Skeletal muscle tissue (tissue), 4 donors: ENCODE results near the gene KLF15. TPM values are rescaled to one million over a fixed set of nuclear protein-coding genes. Genes with fewer than 3 reads are reported as not detected.

ENCODE experiments used
- H3K27ac ChIP-seq: one replicate; pipeline ENCODE4 v1.7.0; 2013; ENCODE audit warnings: mild to moderate bottlenecking, low read depth, low read length, inconsistent platforms
- H3K27me3 ChIP-seq, 3 donors: one replicate each; pipeline ENCODE4 v1.7.0; 2013; ENCODE audit warnings: low read length in 3 of 3; ENCODE audit not compliant: control insufficient read depth in 3 of 3, insufficient read depth in 3 of 3
- H3K36me3 ChIP-seq, 3 donors: one replicate each; pipeline ENCODE4 v1.7.0; 2013; ENCODE audit warnings: low read length in 3 of 3; ENCODE audit not compliant: control insufficient read depth in 3 of 3, insufficient read depth in 3 of 3
- H3K4me1 ChIP-seq, 3 donors: one replicate each; pipeline ENCODE4 v1.7.0; 2013; ENCODE audit warnings: low read length in 3 of 3, mild to moderate bottlenecking in 3 of 3; ENCODE audit not compliant: control insufficient read depth in 3 of 3, insufficient read depth in 3 of 3
- H3K4me3 ChIP-seq, 3 donors: one replicate each; pipeline ENCODE4 v1.7.0; 2013; ENCODE audit warnings: low read length in 3 of 3
- H3K9ac ChIP-seq, 3 donors: one replicate each; pipeline ENCODE4 v1.7.0; 2013; ENCODE audit warnings: low read length in 3 of 3, mild to moderate bottlenecking in 3 of 3, moderate library complexity in 2 of 3, low read depth in 1 of 3
- H3K9me3 ChIP-seq, 3 donors: one replicate each; pipeline ENCODE4 v1.7.0; 2013; ENCODE audit warnings: low read length in 3 of 3; ENCODE audit not compliant: control insufficient read depth in 3 of 3
- total RNA-seq: library from RNA; depleted of rRNA; stranded (reverse); fragments of >200 nt; gene quantifications from one replicate; pipeline ENCODE4 v1.2.3, GENCODE V29; 2014
- donor health status: Osteomylitis.

KLF15 gene
- total RNA-seq, 1 donor from 2014 or later: 2.6 TPM

DNA sequence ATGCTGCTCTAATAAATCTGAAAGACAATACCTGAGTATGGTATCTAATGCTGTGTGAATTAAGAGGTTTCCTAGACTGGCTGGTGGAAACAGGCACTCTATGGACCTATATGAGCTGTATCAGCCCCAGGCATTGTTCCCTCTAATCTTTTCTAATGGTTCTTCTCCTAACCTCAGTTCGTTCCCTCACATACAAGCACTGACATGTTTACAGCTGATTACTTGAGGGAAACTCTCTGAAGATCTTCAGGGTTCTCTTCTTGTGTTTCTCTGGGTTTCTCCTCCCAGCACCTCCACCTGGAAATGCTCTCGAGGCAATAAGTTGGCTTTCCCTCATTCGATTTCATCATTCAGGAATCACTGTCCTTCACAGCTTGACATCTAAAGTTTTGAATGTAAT, 52.9 kb downstream of the KLF15 start:
- Histone ChIP-seq H3K9ac (no peak overlapping the region), H3K4me1 (no peaks in the 10 kb centered on the region), H3K4me3 (no peak overlapping the region), H3K9me3 (no peaks in the 10 kb centered on the region), H3K36me3 (no peaks in the 10 kb centered on the region), H3K27me3 (no peaks in the 10 kb centered on the region), H3K27ac (no peak overlapping the region)

DNA sequence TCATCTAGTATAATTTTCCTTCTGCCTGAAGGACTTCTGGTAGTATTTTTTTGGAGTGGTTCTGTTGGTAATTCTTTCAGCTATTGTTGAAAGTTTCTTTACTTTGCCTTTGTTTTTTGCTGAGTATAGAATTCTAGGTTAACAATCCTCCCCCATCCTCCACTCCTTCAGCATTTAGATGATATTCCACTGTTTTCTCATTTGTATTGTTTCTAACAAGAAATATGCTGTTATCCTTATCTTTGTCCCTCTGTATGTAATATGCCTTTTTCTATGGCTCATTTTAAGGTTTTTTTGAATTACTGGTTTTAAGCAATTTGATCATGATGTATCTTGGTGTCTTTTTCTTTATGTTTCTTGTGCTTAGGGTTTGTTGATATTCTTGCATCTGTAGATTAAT, 53.9 kb downstream of the KLF15 start:
- no peaks in the 10 kb centered on the region for H3K27me3 ChIP-seq
- no peaks in the 10 kb centered on the region for H3K4me1 ChIP-seq
- no peak overlapping the region for H3K4me3 ChIP-seq
- no peak overlapping the region for H3K9ac ChIP-seq
- no peaks in the 10 kb centered on the region for H3K9me3 ChIP-seq
- H3K36me3 ChIP-seq: no peaks in the 10 kb centered on the region
- no peak overlapping the region for H3K27ac ChIP-seq

DNA sequence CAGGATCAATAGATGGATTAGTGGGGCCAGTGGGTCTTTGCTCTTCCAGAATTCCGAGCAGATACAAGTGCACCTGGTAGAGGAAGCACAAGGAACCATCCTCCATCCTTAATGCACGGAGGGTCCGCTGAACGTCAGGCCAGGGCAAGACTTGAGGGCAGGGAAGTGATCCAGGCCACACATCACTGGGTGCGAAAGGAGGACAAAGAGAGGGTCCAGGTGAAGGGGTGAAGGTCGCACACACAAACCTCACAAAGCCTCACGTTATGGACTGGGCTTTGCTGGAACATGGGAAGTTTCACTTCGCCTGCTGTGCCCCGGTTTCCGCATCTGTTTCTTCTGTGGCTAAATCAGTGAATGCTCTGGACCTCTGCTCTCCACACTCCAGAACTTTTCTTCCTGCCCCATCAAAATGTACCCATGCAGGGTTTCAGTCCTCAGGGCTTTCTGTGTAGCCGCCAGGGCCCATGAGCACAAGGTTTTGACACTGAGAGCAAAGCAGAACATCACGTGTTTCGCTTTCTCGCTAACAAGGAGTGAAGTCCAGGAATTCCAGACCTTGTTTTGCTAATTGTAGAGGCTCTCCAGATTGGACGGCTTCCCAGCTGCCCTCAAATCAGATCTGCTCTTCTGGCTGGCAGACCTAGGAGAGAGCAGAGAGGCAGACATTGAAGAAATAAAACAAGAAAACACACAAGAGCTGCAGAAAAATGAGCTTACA, 56.3 kb downstream of the KLF15 start:
- H3K4me1 ChIP-seq: no peaks in the 10 kb centered on the region
- H3K27ac ChIP-seq: no peak overlapping the region
- H3K4me3 ChIP-seq: no peak overlapping the region
- H3K9ac ChIP-seq: no peak overlapping the region
- H3K9me3 ChIP-seq: no peaks in the 10 kb centered on the region
- no peaks in the 10 kb centered on the region for H3K36me3 ChIP-seq
- H3K27me3 ChIP-seq: no peaks in the 10 kb centered on the region

DNA sequence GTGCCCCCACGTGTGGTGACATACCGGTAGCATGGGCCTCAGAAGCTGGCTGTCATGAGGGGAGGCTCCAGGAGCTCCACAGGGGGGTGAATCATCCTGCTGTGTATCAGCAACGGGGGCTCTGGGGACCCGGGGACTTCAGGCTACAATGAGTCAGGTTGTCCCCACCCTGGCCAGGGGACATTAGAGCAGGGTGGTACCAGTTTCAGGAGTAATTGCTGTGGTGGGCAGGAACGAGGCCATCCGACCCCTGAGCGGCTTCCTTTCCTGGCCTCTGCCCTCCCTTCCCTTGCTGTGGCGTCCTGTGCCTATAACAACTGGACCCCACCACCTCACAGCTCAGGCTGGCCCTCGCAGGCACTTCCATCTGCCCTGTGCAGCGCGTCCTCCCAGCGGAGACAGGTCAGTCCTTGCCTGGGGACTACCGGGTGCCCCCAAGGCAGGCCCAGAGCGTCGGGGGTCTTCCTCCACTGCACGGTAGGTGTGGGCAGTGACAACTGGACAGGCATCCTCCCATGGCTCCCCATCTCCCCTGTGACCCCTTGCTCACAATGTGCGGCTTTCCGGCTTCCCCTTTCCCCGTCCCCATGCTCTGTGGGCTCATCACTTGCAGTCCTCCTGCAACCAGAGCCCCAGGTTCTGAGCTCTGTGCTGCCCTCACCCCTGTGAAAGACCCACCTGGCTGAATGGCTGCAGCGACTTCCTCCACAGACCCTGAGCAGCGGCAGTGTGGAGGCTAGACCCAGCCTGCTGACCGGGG, 57.0 kb downstream of the KLF15 start:
- H3K4me1 ChIP-seq: no peaks in the 10 kb centered on the region
- no peak overlapping the region for H3K9ac ChIP-seq
- H3K27me3 ChIP-seq: no peaks in the 10 kb centered on the region
- no peaks in the 10 kb centered on the region for H3K9me3 ChIP-seq
- H3K27ac ChIP-seq: no peak overlapping the region
- no peaks in the 10 kb centered on the region for H3K36me3 ChIP-seq
- no peak overlapping the region for H3K4me3 ChIP-seq

DNA sequence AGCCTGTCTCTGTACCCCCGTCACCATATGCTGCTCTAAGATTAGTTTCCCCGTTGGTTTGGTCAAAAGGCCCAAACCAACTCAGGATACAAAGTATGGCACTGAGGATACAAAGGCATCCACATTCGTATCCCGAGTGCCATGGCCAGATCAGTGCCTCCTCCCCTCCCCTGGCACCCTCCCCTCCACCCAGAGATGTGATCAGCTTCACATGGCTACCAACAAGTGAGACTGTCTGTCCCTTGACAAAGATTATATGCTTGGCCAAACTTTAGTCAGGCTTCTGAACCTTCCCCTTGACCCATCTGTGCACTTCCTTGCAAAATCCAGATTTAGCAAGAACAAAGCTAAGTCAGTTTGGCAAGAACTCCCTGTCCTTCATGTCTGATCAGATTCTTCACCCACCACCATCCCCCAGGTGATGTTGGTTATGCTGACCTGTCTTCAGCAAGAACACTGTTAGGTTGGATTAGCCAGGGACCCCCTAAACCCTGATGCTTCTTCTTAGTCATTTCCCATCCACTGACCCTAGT, 61.7 kb downstream of the KLF15 start:
- Histone ChIP-seq H3K27me3 (no peaks in the 10 kb centered on the region), H3K9me3 (no peaks in the 10 kb centered on the region), H3K36me3 (no peaks in the 10 kb centered on the region), H3K4me1 (peaks cover 0 to 4% (median 0%) of the 10 kb centered on the region in 3 donors), H3K9ac (no peak overlapping the region), H3K4me3 (no peak overlapping the region), H3K27ac (no peak overlapping the region)

DNA sequence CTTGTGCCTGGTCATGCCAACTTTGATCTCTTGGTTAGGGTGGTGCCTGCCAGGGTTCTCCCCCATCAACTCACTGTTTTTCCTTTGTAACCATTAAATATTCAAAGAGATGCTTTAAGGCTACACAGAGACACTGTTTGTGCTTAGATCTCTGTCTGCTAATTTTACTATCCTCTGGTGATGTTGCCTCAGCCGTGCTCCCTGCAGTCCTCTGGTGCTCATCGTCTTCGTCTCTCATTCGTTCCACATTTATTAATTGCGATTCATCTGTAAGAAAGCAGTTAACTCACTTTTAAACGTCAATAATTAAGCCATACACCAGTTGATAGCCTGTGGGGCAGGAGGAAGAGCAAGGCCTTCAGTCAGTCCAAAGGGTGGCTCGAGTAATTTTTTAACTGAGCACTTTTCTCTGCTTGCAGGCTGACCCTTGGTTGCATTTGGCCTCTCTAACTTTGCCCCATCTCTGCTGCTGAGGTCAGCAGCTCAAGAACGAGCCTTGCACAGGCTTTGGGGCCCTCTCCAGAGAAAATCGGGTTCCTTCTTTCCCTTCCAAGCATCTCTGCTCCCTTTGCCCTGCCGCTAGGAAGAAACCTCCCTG, 62.9 kb downstream of the KLF15 start:
- H3K9ac ChIP-seq: no peak overlapping the region
- no peak overlapping the region for H3K4me3 ChIP-seq
- H3K36me3 ChIP-seq: no peaks in the 10 kb centered on the region
- H3K9me3 ChIP-seq: no peaks in the 10 kb centered on the region
- no peak overlapping the region for H3K27ac ChIP-seq
- peaks cover 0 to 4% (median 0%) of the 10 kb centered on the region in 3 donors for H3K4me1 ChIP-seq
- no peaks in the 10 kb centered on the region for H3K27me3 ChIP-seq

DNA sequence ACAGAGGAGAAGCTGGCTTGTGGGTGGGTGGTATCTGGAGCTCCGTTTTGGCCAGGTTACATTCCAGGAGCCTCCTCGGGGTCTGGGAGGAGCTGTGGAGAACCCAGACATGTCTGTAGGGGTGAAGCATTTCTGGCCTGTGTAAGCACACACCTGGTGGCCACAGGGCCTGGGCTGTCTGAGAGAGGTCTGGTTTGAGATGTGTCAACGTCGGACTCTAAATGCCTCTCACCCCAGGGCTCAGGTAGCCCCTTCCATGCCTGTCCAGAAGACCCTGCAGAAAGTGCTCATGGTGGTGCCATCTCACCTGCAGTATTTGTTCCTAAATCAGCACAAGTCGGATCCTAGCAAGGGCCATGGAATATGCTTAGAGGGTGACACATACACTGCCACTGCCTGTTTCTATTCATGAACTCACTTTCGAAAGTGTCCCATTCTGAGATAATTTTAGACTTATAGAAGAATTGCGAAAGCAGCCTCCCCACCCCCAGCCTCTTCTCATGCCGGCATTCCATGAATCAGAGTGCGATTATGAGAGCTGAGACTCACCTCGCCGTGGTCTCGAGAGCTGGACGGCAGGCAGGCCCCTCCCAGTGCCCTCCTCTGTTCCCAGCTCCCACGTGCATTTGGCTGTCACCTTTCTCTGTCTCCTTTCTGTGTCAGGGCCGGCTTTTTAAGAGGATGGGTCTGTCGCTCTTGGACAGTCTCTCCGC, 63.7 kb downstream of the KLF15 start:
- no peak overlapping the region for H3K27ac ChIP-seq
- no peaks in the 10 kb centered on the region for H3K36me3 ChIP-seq
- peaks cover 0 to 6% (median under 1%) of the 10 kb centered on the region in 3 donors for H3K4me1 ChIP-seq
- H3K9ac ChIP-seq: no peak overlapping the region
- H3K9me3 ChIP-seq: no peaks in the 10 kb centered on the region
- no peak overlapping the region for H3K4me3 ChIP-seq
- no peaks in the 10 kb centered on the region for H3K27me3 ChIP-seq

Other genes starting within 250 kb of the KLF15 start
- 2.6 TPM for gene ALDH1L1, start 176.8 kb downstream of the KLF15 start, total RNA-seq
- gene CFAP100, start 37.5 kb upstream of the KLF15 start, total RNA-seq: not detected
- 18.8 TPM for gene ZXDC, start 118.5 kb upstream of the KLF15 start, total RNA-seq
- gene UROC1, start 160.4 kb upstream of the KLF15 start, total RNA-seq: not detected
- gene CHST13, start 166.7 kb upstream of the KLF15 start, total RNA-seq: not detected
- gene C3orf22, start 201.5 kb upstream of the KLF15 start, total RNA-seq: under 0.01 TPM